Measurements from ENCODE around the gene TRIM14.

DNA sequence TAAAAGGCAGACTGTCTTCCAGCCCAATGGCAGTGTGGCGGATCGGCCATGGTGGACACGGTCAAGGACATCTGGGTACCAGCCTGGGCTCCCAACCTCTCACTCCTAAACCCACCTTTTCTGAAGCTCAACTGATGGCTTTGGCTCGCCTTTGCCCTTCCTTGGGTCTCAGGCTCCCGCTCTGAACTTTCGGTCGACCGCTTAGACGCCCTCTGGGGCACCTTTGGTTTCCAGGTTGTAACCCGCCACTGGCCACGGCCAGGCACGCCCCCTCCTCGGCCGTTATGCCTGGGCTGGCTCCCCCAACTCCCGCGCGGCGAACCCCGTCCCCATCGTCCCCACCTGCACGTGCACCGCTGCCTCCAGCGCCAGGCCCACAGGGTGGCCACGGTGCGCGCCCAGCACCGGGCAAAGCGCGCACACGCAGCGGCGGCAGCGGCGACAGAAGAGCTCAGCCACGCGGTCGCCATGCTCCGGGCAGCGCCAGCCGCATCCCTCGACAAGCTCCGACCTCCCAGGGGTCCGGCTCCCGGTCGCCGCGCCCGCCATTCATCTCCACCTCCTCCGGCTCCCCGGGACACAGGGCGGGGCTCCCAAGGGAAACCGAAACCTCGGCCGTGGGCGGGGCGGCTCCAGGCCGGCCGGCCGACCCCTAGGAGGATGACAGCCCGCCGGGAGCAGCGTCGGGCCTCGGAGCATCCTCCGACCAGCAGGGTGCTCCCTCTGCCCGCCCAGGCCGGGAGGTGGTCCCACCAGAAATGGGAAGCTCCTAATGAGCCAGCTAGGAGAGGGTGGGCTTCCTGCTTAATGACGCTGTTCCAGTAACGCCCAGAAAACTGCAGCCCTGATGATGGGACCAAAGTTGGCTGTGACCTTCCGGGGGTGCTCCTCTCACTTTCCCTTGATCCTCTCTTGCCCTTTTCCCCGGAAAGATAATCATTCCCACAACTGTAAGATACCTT is at the start of gene TRIM14:
- TF ChIP-seq CREB1 (IDR thresholded peaks at IDR 0.05) = no peak
- TF ChIP-seq CREB1 (CRISPR knock-in tag; IDR thresholded peaks at IDR 0.05) = no peak
- no peak; the same call in 1 of the 2 replicates for TF ChIP-seq SIN3A (IDR thresholded peaks at IDR 0.05; ENCODE audit: borderline replicate concordance, low read depth, low read length)
- 0 out of 2 replicates have a peak, but pooled peaks have one; percentile 55 for TF ChIP-seq GLI4 (CRISPR knock-in tag; IDR thresholded peaks at IDR 0.05; ENCODE audit: borderline replicate concordance)
- TF ChIP-seq CHD2 (IDR thresholded peaks at IDR 0.05; ENCODE audit: low read depth, low read length) = no peak
- TF ChIP-seq, protein P1, sequence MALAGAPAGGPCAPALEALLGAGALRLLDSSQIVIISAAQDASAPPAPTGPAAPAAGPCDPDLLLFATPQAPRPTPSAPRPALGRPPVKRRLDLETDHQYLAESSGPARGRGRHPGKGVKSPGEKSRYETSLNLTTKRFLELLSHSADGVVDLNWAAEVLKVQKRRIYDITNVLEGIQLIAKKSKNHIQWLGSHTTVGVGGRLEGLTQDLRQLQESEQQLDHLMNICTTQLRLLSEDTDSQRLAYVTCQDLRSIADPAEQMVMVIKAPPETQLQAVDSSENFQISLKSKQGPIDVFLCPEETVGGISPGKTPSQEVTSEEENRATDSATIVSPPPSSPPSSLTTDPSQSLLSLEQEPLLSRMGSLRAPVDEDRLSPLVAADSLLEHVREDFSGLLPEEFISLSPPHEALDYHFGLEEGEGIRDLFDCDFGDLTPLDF (CRISPR knock-in tag; IDR thresholded peaks at IDR 0.05) = no peak
- TF ChIP-seq EZH2 (conservative IDR thresholded peaks at IDR 0.05; ENCODE audit: low read depth, low read length) = no peak
- TF ChIP-seq, protein P2, sequence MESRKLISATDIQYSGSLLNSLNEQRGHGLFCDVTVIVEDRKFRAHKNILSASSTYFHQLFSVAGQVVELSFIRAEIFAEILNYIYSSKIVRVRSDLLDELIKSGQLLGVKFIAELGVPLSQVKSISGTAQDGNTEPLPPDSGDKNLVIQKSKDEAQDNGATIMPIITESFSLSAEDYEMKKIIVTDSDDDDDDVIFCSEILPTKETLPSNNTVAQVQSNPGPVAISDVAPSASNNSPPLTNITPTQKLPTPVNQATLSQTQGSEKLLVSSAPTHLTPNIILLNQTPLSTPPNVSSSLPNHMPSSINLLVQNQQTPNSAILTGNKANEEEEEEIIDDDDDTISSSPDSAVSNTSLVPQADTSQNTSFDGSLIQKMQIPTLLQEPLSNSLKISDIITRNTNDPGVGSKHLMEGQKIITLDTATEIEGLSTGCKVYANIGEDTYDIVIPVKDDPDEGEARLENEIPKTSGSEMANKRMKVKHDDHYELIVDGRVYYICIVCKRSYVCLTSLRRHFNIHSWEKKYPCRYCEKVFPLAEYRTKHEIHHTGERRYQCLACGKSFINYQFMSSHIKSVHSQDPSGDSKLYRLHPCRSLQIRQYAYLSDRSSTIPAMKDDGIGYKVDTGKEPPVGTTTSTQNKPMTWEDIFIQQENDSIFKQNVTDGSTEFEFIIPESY (CRISPR knock-in tag; IDR thresholded peaks at IDR 0.05) = no peak
- TF ChIP-seq, protein P3, sequence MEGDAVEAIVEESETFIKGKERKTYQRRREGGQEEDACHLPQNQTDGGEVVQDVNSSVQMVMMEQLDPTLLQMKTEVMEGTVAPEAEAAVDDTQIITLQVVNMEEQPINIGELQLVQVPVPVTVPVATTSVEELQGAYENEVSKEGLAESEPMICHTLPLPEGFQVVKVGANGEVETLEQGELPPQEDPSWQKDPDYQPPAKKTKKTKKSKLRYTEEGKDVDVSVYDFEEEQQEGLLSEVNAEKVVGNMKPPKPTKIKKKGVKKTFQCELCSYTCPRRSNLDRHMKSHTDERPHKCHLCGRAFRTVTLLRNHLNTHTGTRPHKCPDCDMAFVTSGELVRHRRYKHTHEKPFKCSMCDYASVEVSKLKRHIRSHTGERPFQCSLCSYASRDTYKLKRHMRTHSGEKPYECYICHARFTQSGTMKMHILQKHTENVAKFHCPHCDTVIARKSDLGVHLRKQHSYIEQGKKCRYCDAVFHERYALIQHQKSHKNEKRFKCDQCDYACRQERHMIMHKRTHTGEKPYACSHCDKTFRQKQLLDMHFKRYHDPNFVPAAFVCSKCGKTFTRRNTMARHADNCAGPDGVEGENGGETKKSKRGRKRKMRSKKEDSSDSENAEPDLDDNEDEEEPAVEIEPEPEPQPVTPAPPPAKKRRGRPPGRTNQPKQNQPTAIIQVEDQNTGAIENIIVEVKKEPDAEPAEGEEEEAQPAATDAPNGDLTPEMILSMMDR (CRISPR knock-in tag; IDR thresholded peaks at IDR 0.05) = peak; percentile 86
- TF ChIP-seq ZNF274 (CRISPR knock-in tag; IDR thresholded peaks at IDR 0.05) = peak; percentile 88; the same call in 1 of the 2 replicates
- TF ChIP-seq, protein P4, sequence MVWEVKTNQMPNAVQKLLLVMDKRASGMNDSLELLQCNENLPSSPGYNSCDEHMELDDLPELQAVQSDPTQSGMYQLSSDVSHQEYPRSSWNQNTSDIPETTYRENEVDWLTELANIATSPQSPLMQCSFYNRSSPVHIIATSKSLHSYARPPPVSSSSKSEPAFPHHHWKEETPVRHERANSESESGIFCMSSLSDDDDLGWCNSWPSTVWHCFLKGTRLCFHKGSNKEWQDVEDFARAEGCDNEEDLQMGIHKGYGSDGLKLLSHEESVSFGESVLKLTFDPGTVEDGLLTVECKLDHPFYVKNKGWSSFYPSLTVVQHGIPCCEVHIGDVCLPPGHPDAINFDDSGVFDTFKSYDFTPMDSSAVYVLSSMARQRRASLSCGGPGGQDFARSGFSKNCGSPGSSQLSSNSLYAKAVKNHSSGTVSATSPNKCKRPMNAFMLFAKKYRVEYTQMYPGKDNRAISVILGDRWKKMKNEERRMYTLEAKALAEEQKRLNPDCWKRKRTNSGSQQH (CRISPR knock-in tag; IDR thresholded peaks at IDR 0.05; ENCODE audit: low read depth) = no peak; the same call in 1 of the 2 replicates
- TF ChIP-seq ZNF10 (CRISPR knock-in tag; IDR thresholded peaks at IDR 0.05; ENCODE audit: borderline replicate concordance, low read depth) = no peak
- TF ChIP-seq ZBTB38 (CRISPR knock-in tag; IDR thresholded peaks at IDR 0.05) = peak; percentile 69; the same call in 1 of the 2 replicates
- peak; percentile 93 for TF ChIP-seq MYC (CRISPR knock-in tag; IDR thresholded peaks at IDR 0.05; ENCODE audit: borderline replicate concordance)
- TF ChIP-seq KLF12 (CRISPR knock-in tag; IDR thresholded peaks at IDR 0.05; ENCODE audit: borderline replicate concordance) = peak; percentile 27; the same call in 1 of the 2 replicates

Measured in HepG2 (cell line).